GM21515 (cell line): Measurements from ENCODE around the gene TSTD2.
"Not testable (repeated sequence)": the region's sequence is repeated elsewhere in the genome, so short reads cannot be mapped to it uniquely, and the experiment has no call there.

Source experiments
- ATAC-seq: cut with Tn5 transposase; IDR thresholded peaks from one replicate; pipeline ENCODE4 v1.9.1; 2021; ENCODE audit not compliant: unreplicated experiment

The TSTD2 gene

GRCh38 chr9:97592126-97592525 is 41.0 kb downstream of the TSTD2 start:
- no peak for ATAC-seq

GRCh38 chr9:97591535-97591934 is 41.6 kb downstream of the TSTD2 start:
- ATAC-seq = no peak

- ATAC-seq = not testable (repeated sequence)
These were observed 46.3 kb downstream of the TSTD2 start for GRCh38 chr9:97586909-97587308.

- not testable (repeated sequence) for ATAC-seq
These were observed 48.4 kb downstream of the TSTD2 start for GRCh38 chr9:97584778-97585177.

- ATAC-seq = not testable (repeated sequence)
These were observed 51.6 kb downstream of the TSTD2 start for GRCh38 chr9:97581590-97581989.

- ATAC-seq = no peak
These were observed 53.3 kb downstream of the TSTD2 start for GRCh38 chr9:97579914-97580313.

GRCh38 chr9:97578846-97579245 is 54.3 kb downstream of the TSTD2 start:
- ATAC-seq = no peak

- ATAC-seq = no peak
These were observed 56.1 kb downstream of the TSTD2 start for GRCh38 chr9:97577051-97577450.

- ATAC-seq = no peak
These were observed 57.4 kb downstream of the TSTD2 start for GRCh38 chr9:97575673-97576200.

GRCh38 chr9:97574921-97575672 is 58.1 kb downstream of the TSTD2 start:
- not testable (repeated sequence) for ATAC-seq

GRCh38 chr9:97574101-97574571 is 59.0 kb downstream of the TSTD2 start:
- ATAC-seq = not testable (repeated sequence)

- ATAC-seq = no peak
These were observed 59.6 kb downstream of the TSTD2 start for GRCh38 chr9:97573482-97574073.

GRCh38 chr9:97572892-97573365 is 60.2 kb downstream of the TSTD2 start:
- no peak for ATAC-seq

GRCh38 chr9:97572196-97572891 is 60.8 kb downstream of the TSTD2 start:
- no peak for ATAC-seq

GRCh38 chr9:97571664-97572063 is 61.5 kb downstream of the TSTD2 start:
- ATAC-seq = no peak

GRCh38 chr9:97570899-97571298 is 62.3 kb downstream of the TSTD2 start:
- no peak for ATAC-seq

- ATAC-seq = no peak
These were observed 64.5 kb downstream of the TSTD2 start for GRCh38 chr9:97568461-97569275.

GRCh38 chr9:97567894-97568202 is 65.3 kb downstream of the TSTD2 start:
- no peak for ATAC-seq

GRCh38 chr9:97567182-97567893 is 65.8 kb downstream of the TSTD2 start:
- no peak for ATAC-seq

GRCh38 chr9:97565262-97565661 is 67.9 kb downstream of the TSTD2 start:
- no peak for ATAC-seq
